K562 (cell line): Measurements from ENCODE around the gene ZBTB7A. TPM values are rescaled to one million over a fixed set of nuclear protein-coding genes. Genes with fewer than 3 reads are reported as not detected.

ENCODE experiments used
- ATF4 ChIP-seq: fragments of 450-650 bp; formaldehyde crosslinking; IDR thresholded peaks from 2 replicates; pipeline ENCODE4 v1.4.0; 2022; ENCODE audit warnings: mild to moderate bottlenecking, moderate library complexity
- CREB1 ChIP-seq, 2 experiments: sonication (generic) in 1 of 2; formaldehyde crosslinking in 1 of 2; IDR thresholded peaks; 2 replicates each; pipeline versions ENCODE4 v1.6.1 to v1.8.0; 2012 to 2022; ENCODE audit warnings: inconsistent platforms in 1 of 2, mild to moderate bottlenecking in 1 of 2, missing genetic modification reagents in 1 of 2, moderate library complexity in 1 of 2
- HDAC3 ChIP-seq: fragments of 450-650 bp; IDR thresholded peaks from 2 replicates; pipeline ENCODE4 v1.6.1; 2018; ENCODE audit warnings: borderline replicate concordance, mild to moderate bottlenecking, moderate library complexity; ENCODE audit not compliant: partially characterized antibody
- KAT8 ChIP-seq: fragments of 450-650 bp; IDR thresholded peaks from 2 replicates; pipeline ENCODE4 v1.6.1; 2016; ENCODE audit warnings: low read depth, mild to moderate bottlenecking
- KDM1A ChIP-seq, 2 experiments: fragments of 450-650 bp; IDR thresholded peaks; 2 replicates each; pipeline ENCODE4 v1.6.1; 2016; ENCODE audit warnings: mild to moderate bottlenecking in 2 of 2
- MYC ChIP-seq, 2 experiments: fragments of 250-450 bp in 1 of 2; sonication (Bioruptor Pico) in 1 of 2; IDR thresholded peaks; 2 replicates each; pipeline versions ENCODE4 v1.5.1 to v1.6.1; 2012 to 2021; ENCODE audit warnings: low read depth in 2 of 2, borderline replicate concordance in 1 of 2, improper control_type of control experiment in 1 of 2, low read length in 1 of 2, mild to moderate bottlenecking in 1 of 2, moderate library complexity in 1 of 2
- POLR2G ChIP-seq: fragments of 200-400 bp; formaldehyde crosslinking; IDR thresholded peaks from 2 replicates; pipeline ENCODE4 v1.6.1; 2017; ENCODE audit warnings: low read depth, mild to moderate bottlenecking, antibody characterized with exemption, low read length, moderate library complexity
- PYGO2 ChIP-seq: fragments of 450-650 bp; IDR thresholded peaks from 2 replicates; pipeline ENCODE4 v1.6.1; 2016; ENCODE audit warnings: mild to moderate bottlenecking, missing genetic modification characterization, moderate library complexity, missing compliant biosample characterization
- RBFOX2 ChIP-seq: fragments of 200-400 bp; formaldehyde crosslinking; IDR thresholded peaks from 2 replicates; pipeline ENCODE4 v1.6.1; 2017; ENCODE audit warnings: low read depth, mild to moderate bottlenecking, low read length, moderate library complexity
- RBM22 ChIP-seq: fragments of 200-400 bp; formaldehyde crosslinking; IDR thresholded peaks from 2 replicates; pipeline ENCODE4 v1.6.1; 2018; ENCODE audit warnings: low read length, low read depth; ENCODE audit not compliant: poor library complexity, severe bottlenecking
- RBM34 ChIP-seq: fragments of 200-400 bp; formaldehyde crosslinking; IDR thresholded peaks from 2 replicates; pipeline ENCODE4 v1.6.1; 2018; ENCODE audit warnings: low read length, borderline replicate concordance; ENCODE audit not compliant: insufficient read depth
- SIRT6 ChIP-seq: IDR thresholded peaks from one replicate; pipeline ENCODE4 v1.6.1; 2012; ENCODE audit warnings: low read depth, mild to moderate bottlenecking, control low read depth, inconsistent platforms, low read length, moderate library complexity
- ZFPM2 ChIP-seq: fragments of 250-450 bp; sonication (Bioruptor Pico); IDR thresholded peaks from 2 replicates; pipeline ENCODE4 v1.5.1; 2022; ENCODE audit warnings: mild to moderate bottlenecking
- ZKSCAN1 ChIP-seq: fragments of 150-350 bp; IDR thresholded peaks from 2 replicates; pipeline ENCODE4 v1.6.1; 2016; ENCODE audit warnings: low read depth, low read length
- ZNF431 ChIP-seq: sonication (generic); formaldehyde crosslinking; IDR thresholded peaks from 2 replicates; pipeline ENCODE4 v1.8.0; 2022; ENCODE audit warnings: mild to moderate bottlenecking, missing genetic modification reagents
- polyA plus RNA-seq, 8 experiments: library from polyadenylated mRNA; depleted of rRNA in 4 of 8; stranded (reverse) in 5 of 8; unstranded in 3 of 8; fragments of >200 nt; fragmentation: Nextera tagmentation in 2 of 8; fragmentation: Illumina TruSeq in 1 of 8; extraction: Ambion mirVana in 2 of 8; extraction: Trizol in 1 of 8; gene quantifications; 2 replicates each; pipeline versions ENCODE4 v1.2.1 to v1.2.3, GENCODE V29; 2011 to 2014; ENCODE audit warnings: inconsistent platforms in 1 of 8, missing spikeins in 1 of 8
- total RNA-seq, 7 experiments: library from RNA; depleted of rRNA in 6 of 7; stranded (reverse); fragments of >200 nt in 6 of 7; fragmentation: Illumina TruSeq in 2 of 7; extraction: Trizol in 2 of 7; gene quantifications; 2 replicates each; pipeline versions ENCODE4 v1.2.1 to v1.2.3, GENCODE V29; 2011 to 2021; ENCODE audit warnings: low replicate concordance in 1 of 7

Gene ZBTB7A
- total and polyA plus RNA-seq, 9 of the 15 experiments (the other 6 are each of a cell fraction or from before 2014, with no cell fraction given), result 0.11 to 34.0 (median 4.6) TPM

- no peak for TF ChIP-seq MYC (IDR thresholded peaks at IDR 0.05; ENCODE audit: low read depth, low read length)
- no peak for TF ChIP-seq MYC (CRISPR knock-in tag; IDR thresholded peaks at IDR 0.05; ENCODE audit: borderline replicate concordance, low read depth)
- no peak for TF ChIP-seq RBFOX2
- no peak for TF ChIP-seq ZKSCAN1
- TF ChIP-seq CREB1 (IDR thresholded peaks at IDR 0.05), result no peak
- TF ChIP-seq CREB1 (CRISPR knock-in tag; IDR thresholded peaks at IDR 0.05), result no peak
- no peak for TF ChIP-seq KDM1A (IDR thresholded peaks at IDR 0.05)
- TF ChIP-seq KAT8, result no peak
- TF ChIP-seq HDAC3, result no peak
- no peak for TF ChIP-seq ZNF431 (CRISPR knock-in tag)
- TF ChIP-seq ZFPM2 (CRISPR knock-in tag), result no peak
- no peak for TF ChIP-seq PYGO2
- TF ChIP-seq RBM34, result no peak
- TF ChIP-seq SIRT6, result no peak
- TF ChIP-seq POLR2G, result peak; percentile 63
- peak; percentile 55 for TF ChIP-seq RBM22
- no peak for TF ChIP-seq ATF4 (CRISPR knock-in tag)
Observed at GRCh38 chr19:4043966-4044715, 22.6 kb downstream of the ZBTB7A start (continued).
